ENCODE data around the gene MAFB. TPM values are rescaled to one million over a fixed set of nuclear protein-coding genes. Genes with fewer than 3 reads are reported as not detected.

MAFB gene
- total RNA-seq, 2 experiments from 2014 or later, result not detected

GRCh38 chr20:40654876-40655275 is 34.2 kb downstream of the MAFB start:
- POLR2A ChIA-PET, result no interaction called here
- H3K4me1 Mint-ChIP-seq (ENCODE audit: low read depth), result no peaks in the 10 kb centered on the region
- no peaks in the 10 kb centered on the region for H3K9me3 Mint-ChIP-seq
- ATAC-seq (no peak), DNase-seq (no peak)
- CTCF ChIA-PET, result no interaction called here
- H3K27me3 Mint-ChIP-seq, result peaks cover 7% of the 10 kb centered on the region
- no peak overlapping the region for H3K4me3 Mint-ChIP-seq
- intact Hi-C loops (cut with micrococcal nuclease), result no loop called here
- no peak overlapping the region for H3K27ac Mint-ChIP-seq
- no peaks in the 10 kb centered on the region for H3K36me3 Mint-ChIP-seq (ENCODE audit: low read depth)
- TF ChIP-seq CTCF (IDR thresholded peaks at IDR 0.05), result no peak

- ChIA-PET CTCF (no interaction called here), POLR2A (no interaction called here)
- H3K27me3 Mint-ChIP-seq, result peaks cover 3% of the 10 kb centered on the region
- H3K27ac Mint-ChIP-seq, result no peak overlapping the region
- DNase-seq (no peak), ATAC-seq (no peak)
- intact Hi-C loops (cut with micrococcal nuclease), result no loop called here
- no peak overlapping the region for H3K4me3 Mint-ChIP-seq
- H3K36me3 Mint-ChIP-seq (ENCODE audit: low read depth), result no peaks in the 10 kb centered on the region
- no peak for TF ChIP-seq CTCF (IDR thresholded peaks at IDR 0.05)
- H3K4me1 Mint-ChIP-seq (ENCODE audit: low read depth), result no peaks in the 10 kb centered on the region
- H3K9me3 Mint-ChIP-seq, result no peaks in the 10 kb centered on the region
These were observed 36.5 kb downstream of the MAFB start for GRCh38 chr20:40652441-40652987.

GRCh38 chr20:40651151-40651550 is 37.9 kb downstream of the MAFB start:
- Mint-ChIP-seq H3K27ac (no peak overlapping the region), H3K36me3 (ENCODE audit: low read depth) (no peaks in the 10 kb centered on the region), H3K4me1 (ENCODE audit: low read depth) (no peaks in the 10 kb centered on the region), H3K4me3 (no peak overlapping the region), H3K27me3 (peaks cover 5% of the 10 kb centered on the region), H3K9me3 (no peaks in the 10 kb centered on the region)
- ChIA-PET POLR2A (no interaction called here), CTCF (no interaction called here)
- no peak for DNase-seq
- intact Hi-C loops (cut with micrococcal nuclease), result no loop called here
- TF ChIP-seq CTCF (IDR thresholded peaks at IDR 0.05), result no peak
- ATAC-seq, result no peak

GRCh38 chr20:40650707-40651106 is 38.3 kb downstream of the MAFB start:
- no peaks in the 10 kb centered on the region for H3K9me3 Mint-ChIP-seq
- ChIA-PET CTCF (no interaction called here), POLR2A (no interaction called here)
- no peak overlapping the region for H3K4me3 Mint-ChIP-seq
- H3K27ac Mint-ChIP-seq, result no peak overlapping the region
- no peak for ATAC-seq
- no peak for TF ChIP-seq CTCF (IDR thresholded peaks at IDR 0.05)
- intact Hi-C loops (cut with micrococcal nuclease), result no loop called here
- H3K4me1 Mint-ChIP-seq (ENCODE audit: low read depth), result no peaks in the 10 kb centered on the region
- H3K27me3 Mint-ChIP-seq, result peaks cover 5% of the 10 kb centered on the region
- no peaks in the 10 kb centered on the region for H3K36me3 Mint-ChIP-seq (ENCODE audit: low read depth)
- DNase-seq, result no peak

GRCh38 chr20:40648210-40649072 is 40.6 kb downstream of the MAFB start:
- intact Hi-C loops (cut with micrococcal nuclease), result no loop called here
- CTCF ChIA-PET, result no interaction called here

More at GRCh38 chr20:40648210-40649072, 40.6 kb downstream of the MAFB start:
- peaks cover 4% of the 10 kb centered on the region for H3K27me3 Mint-ChIP-seq
- DNase-seq (no peak), ATAC-seq (no peak)
- H3K4me3 Mint-ChIP-seq, result no peak overlapping the region
- H3K27ac Mint-ChIP-seq, result no peak overlapping the region
- POLR2A ChIA-PET, result no interaction called here
- H3K4me1 Mint-ChIP-seq (ENCODE audit: low read depth), result no peaks in the 10 kb centered on the region
- no peaks in the 10 kb centered on the region for H3K36me3 Mint-ChIP-seq (ENCODE audit: low read depth)
- no peak for TF ChIP-seq CTCF (IDR thresholded peaks at IDR 0.05)
- H3K9me3 Mint-ChIP-seq, result no peaks in the 10 kb centered on the region
